ENCODE measurements around the gene HPS1. TPM values are rescaled to one million over a fixed set of nuclear protein-coding genes. Genes with fewer than 3 reads are reported as not detected.
"Not testable (repeated sequence)": the region's sequence is repeated elsewhere in the genome, so short reads cannot be mapped to it uniquely, and the experiment has no call there.

The HPS1 gene
- total and polyA plus RNA-seq, 2 experiments from 2014 or later, result 21.4 to 51.2 TPM

DNA sequence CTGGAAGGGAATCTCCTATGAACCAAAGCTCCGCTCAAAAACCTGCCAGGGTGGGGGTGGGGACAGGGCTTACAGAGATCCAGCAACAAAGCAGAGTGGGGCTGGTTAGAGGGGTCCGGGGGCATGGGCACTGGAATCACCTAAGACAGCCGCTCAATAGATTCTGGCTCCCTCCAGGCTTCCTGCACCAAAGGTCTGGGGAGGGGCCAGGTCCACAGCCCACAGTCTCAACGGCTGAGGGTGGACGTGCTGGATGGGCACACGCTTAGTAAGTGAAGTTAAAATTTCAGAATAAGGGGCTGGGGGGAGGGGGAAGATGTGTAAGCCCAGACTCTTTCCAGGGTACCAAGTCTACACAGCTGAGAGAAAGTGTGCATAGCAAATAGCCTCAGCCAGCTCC is 62.9 kb downstream of the HPS1 start (continued):
- TF ChIP-seq REST (IDR thresholded peaks at IDR 0.05; ENCODE audit: unreplicated experiment), result no peak
- TF ChIP-seq POLR2AphosphoS5 (IDR thresholded peaks at IDR 0.05; ENCODE audit: low read depth), result no peak
- no peak for TF ChIP-seq JUNB (IDR thresholded peaks at IDR 0.05; ENCODE audit: unreplicated experiment)
- no peak for TF ChIP-seq ZNF114 (CRISPR knock-in tag; IDR thresholded peaks at IDR 0.05)
- no peak for TF ChIP-seq ZNF331 (CRISPR knock-in tag; IDR thresholded peaks at IDR 0.05; ENCODE audit: low read depth)
- TF ChIP-seq, protein P1, sequence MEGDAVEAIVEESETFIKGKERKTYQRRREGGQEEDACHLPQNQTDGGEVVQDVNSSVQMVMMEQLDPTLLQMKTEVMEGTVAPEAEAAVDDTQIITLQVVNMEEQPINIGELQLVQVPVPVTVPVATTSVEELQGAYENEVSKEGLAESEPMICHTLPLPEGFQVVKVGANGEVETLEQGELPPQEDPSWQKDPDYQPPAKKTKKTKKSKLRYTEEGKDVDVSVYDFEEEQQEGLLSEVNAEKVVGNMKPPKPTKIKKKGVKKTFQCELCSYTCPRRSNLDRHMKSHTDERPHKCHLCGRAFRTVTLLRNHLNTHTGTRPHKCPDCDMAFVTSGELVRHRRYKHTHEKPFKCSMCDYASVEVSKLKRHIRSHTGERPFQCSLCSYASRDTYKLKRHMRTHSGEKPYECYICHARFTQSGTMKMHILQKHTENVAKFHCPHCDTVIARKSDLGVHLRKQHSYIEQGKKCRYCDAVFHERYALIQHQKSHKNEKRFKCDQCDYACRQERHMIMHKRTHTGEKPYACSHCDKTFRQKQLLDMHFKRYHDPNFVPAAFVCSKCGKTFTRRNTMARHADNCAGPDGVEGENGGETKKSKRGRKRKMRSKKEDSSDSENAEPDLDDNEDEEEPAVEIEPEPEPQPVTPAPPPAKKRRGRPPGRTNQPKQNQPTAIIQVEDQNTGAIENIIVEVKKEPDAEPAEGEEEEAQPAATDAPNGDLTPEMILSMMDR (conservative IDR thresholded peaks at IDR 0.05; ENCODE audit: low read depth in 2 of 2), result no peak
- no peak for TF ChIP-seq STAT1 (IDR thresholded peaks at IDR 0.05; ENCODE audit: unreplicated experiment)

DNA sequence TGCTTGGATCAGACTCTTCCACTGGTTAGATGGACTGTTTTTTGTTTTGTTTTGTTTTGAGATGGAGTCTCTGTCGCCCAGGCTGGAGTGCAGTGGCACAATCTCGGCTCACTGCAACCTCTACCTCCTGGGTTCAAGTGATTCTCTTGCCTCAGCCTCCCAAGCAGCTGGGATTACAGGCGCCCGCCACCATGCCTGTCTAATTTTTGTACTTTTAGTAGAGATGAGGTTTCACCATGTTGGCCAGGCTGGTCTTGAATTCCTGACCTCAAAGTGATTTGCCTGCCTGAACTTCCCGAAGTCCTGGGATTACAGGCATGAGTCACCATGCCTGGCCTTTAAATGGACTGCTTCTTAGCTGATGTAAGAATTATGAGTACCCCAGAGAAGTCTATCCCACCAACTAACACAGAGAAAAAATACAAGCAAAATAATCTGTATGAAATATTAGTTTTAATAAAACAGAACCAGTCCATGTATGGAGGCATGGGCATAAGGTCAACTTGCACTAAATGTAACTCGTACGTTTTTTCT is 63.5 kb downstream of the HPS1 start:
- not testable (repeated sequence) for H3K27me3 ChIP-seq (ENCODE audit: insufficient read depth); DNase-seq (ENCODE audit: low spot score); H3K27ac Mint-ChIP-seq; H3K4me1 Mint-ChIP-seq; H4K20me1 ChIP-seq (replicated peaks; ENCODE audit: insufficient read depth); H3K4me3 Mint-ChIP-seq; H3F3A ChIP-seq (replicated peaks; ENCODE audit: low read depth); H3K9me2 ChIP-seq (ENCODE audit: insufficient read depth); H3K36me3 Mint-ChIP-seq (ENCODE audit: low read depth); H3K79me2 ChIP-seq (replicated peaks; ENCODE audit: insufficient read depth); H3K27me3 Mint-ChIP-seq (ENCODE audit: insufficient read depth, low read depth, poor library complexity); H2AFZ ChIP-seq; H3K36me3 ChIP-seq (ENCODE audit: insufficient read depth); H3K4me3 ChIP-seq; H3K27ac ChIP-seq (ENCODE audit: low read depth); H3K4me1 ChIP-seq (ENCODE audit: insufficient read depth); H3K4me2 ChIP-seq; H3K9me3 Mint-ChIP-seq; ATAC-seq

GRCh38 chr10:98382691-98383101 is 64.0 kb downstream of the HPS1 start:
- Histone ChIP-seq H3K79me2 (replicated peaks; ENCODE audit: insufficient read depth) (no peaks in the 10 kb centered on the region), H3K27me3 (ENCODE audit: insufficient read depth) (no peaks in the 10 kb centered on the region), H3K4me1 (ENCODE audit: insufficient read depth) (no peaks in the 10 kb centered on the region), H4K20me1 (replicated peaks; ENCODE audit: insufficient read depth) (no peaks in the 10 kb centered on the region), H3K9me2 (ENCODE audit: insufficient read depth) (no peaks in the 10 kb centered on the region), H2AFZ (no peak overlapping the region), H3F3A (replicated peaks; ENCODE audit: low read depth) (no peaks in the 10 kb centered on the region), H3K27ac (ENCODE audit: low read depth) (no peak overlapping the region), H3K4me2 (no peak overlapping the region), H3K4me3 (no peak overlapping the region), H3K36me3 (ENCODE audit: insufficient read depth) (no peaks in the 10 kb centered on the region)
- peaks cover 5% of the 10 kb centered on the region for H3K27me3 Mint-ChIP-seq (ENCODE audit: insufficient read depth, low read depth, poor library complexity)
- TF ChIP-seq POLR2AphosphoS5 (IDR thresholded peaks at IDR 0.05; ENCODE audit: low read depth), result no peak
- H3K27ac Mint-ChIP-seq, result no peak overlapping the region
- 0 out of 3 replicates have a peak, but pooled peaks cover 2% of the 10 kb centered on the region for H3K36me3 Mint-ChIP-seq (ENCODE audit: low read depth)
- ATAC-seq, result no peak
- peaks cover 3% of the 10 kb centered on the region; the same call in 1 of the 3 replicates for H3K9me3 Mint-ChIP-seq
- H3K4me1 Mint-ChIP-seq, result peaks cover 8% of the 10 kb centered on the region
- no peak for DNase-seq (ENCODE audit: low spot score)
- H3K4me3 Mint-ChIP-seq, result no peak overlapping the region
